22Rv1 (cell line): ENCODE results near the gene UPF1.
A peak's percentile ranks its signal among the peaks of the same experiment; 100 is the strongest.

ENCODE experiments used
- H3K27ac ChIP-seq: fragments of 450-650 bp; 2 replicates; pipeline ENCODE4 v1.5.1; 2017
- ZFX ChIP-seq: fragments of 450-650 bp; IDR thresholded peaks from 2 replicates; pipeline ENCODE4 v1.6.1; 2017; ENCODE audit warnings: antibody characterized with exemption, borderline replicate concordance
- TF ChIP-seq, protein P1 (sequence below): fragments of 450-650 bp; IDR thresholded peaks from 2 replicates; pipeline ENCODE4 v1.5.1; 2017; ENCODE audit warnings: mild to moderate bottlenecking

UPF1 gene

DNA sequence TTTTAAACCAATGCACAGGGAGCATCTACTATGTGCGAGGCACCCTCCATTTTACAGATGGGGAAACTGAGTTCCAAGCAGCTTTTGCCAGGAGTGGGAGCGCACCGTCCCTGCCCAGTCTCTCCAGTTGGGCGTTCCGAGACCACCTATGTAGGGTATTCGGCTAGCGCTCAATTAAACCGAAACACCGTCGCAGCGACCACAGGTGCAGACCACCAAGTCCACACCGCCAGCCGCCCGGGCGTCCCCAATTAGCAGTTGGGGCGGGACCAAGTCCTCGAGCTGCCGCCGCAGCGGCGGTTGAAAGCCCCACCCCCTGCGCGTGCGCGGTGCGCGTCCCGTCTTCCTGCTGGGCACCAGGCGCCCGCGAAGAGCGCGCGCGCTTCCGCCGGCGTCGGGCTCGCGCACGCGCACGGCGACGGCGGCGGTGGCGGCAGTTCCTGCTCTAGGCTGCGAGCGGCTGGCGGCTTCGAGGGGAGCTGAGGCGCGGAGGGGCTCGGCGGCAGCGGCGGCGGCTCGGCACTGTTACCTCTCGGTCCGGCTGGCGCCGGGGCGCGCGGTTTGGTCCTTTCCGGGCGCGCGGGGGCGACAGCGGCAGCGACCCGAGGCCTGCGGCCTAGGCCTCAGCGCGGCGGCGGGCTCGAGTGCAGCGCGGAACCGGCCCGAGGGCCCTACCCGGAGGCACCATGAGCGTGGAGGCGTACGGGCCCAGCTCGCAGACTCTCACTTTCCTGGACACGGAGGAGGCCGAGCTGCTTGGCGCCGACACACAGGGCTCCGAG, at the start of gene UPF1:
UPF1 (plus strand) TSS at position 436 of the 782 bp plus-strand sequence; CDS start at position 687, 251 bp downstream.
- TF ChIP-seq, protein P1, sequence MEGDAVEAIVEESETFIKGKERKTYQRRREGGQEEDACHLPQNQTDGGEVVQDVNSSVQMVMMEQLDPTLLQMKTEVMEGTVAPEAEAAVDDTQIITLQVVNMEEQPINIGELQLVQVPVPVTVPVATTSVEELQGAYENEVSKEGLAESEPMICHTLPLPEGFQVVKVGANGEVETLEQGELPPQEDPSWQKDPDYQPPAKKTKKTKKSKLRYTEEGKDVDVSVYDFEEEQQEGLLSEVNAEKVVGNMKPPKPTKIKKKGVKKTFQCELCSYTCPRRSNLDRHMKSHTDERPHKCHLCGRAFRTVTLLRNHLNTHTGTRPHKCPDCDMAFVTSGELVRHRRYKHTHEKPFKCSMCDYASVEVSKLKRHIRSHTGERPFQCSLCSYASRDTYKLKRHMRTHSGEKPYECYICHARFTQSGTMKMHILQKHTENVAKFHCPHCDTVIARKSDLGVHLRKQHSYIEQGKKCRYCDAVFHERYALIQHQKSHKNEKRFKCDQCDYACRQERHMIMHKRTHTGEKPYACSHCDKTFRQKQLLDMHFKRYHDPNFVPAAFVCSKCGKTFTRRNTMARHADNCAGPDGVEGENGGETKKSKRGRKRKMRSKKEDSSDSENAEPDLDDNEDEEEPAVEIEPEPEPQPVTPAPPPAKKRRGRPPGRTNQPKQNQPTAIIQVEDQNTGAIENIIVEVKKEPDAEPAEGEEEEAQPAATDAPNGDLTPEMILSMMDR = no peak
- TF ChIP-seq ZFX = peak; percentile 89

DNA sequence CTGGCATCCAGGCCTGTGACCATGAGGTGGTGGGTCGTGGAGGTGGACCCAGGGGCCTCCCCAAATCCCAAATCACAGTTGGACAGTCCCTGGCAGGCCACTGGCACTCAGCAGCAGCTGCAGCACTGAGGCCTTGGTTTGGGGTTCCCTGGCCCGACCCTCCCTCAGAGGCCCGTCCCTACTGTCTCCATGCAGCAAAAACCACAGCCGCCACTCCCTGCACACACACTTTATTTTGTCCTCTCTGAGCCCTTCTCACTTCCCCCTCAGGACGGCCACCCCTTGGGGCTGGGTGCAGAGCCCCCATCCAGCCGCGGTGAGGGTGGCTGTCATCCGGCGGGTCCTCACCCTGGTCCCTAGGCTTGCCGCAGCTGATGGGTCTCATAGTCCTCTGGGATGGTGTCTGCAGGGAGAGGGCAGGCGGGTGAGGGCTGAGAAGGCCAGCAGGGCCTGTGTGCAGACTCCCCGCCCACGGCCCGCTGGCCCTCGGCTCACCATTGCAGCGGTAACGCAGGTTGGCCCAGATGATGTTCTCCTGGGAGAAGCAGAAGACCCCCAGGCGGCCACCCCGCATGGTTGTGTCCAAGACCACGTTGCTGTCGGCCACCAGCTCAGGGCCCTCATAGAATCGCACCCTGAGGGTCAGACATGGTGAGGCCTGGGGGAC, 49.1 kb upstream of the UPF1 start:
- TF ChIP-seq, protein P1 = no peak
- TF ChIP-seq ZFX = no peak
- no peak overlapping the region for H3K27ac ChIP-seq

More for the DNA sequence above, at the start of gene UPF1:
- peak within 1 kb of the TSS; percentile 72 for H3K27ac ChIP-seq

DNA sequence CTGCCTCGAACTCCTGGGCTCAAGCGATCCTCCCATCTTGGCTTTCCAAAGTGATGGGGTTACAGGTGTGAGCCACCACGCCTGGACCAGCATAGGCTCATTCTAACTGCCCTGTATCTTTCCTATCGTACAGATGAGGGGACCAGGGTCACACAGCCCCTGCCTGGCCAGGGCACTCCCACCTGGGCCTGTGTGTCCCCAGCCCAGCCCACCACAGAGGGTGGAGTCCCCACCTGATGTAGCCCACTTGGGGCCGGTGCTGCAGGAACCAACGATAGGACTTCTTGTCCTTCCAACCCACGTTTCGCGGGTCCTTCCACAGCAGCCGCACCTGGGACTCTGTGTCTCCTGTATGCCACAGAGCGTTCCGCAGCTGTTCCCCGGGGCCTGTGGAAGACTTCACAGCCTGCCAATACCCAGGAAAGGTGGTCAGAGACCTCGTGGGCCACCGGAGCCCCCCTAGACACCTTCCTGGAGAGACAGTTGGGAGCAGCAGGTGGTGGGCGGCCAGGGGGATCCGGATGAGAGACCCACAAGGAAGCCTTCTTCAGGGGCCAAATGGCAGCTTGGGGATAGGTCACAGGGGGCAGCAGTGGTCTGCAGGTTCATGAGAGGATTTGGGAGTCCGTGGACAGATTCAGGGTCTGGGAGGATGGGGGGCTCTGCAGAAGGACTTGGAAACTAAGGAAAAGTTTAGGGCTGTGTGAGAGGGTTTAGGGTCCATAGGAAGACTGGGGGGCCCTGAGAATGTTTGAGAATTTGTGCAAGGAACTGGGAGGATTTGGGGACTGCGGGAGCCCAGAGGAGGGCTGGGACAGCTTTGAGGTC, 47.6 kb upstream of the UPF1 start:
- no peak overlapping the region for H3K27ac ChIP-seq
- no peak for TF ChIP-seq ZFX
- TF ChIP-seq, protein P1 = no peak

DNA sequence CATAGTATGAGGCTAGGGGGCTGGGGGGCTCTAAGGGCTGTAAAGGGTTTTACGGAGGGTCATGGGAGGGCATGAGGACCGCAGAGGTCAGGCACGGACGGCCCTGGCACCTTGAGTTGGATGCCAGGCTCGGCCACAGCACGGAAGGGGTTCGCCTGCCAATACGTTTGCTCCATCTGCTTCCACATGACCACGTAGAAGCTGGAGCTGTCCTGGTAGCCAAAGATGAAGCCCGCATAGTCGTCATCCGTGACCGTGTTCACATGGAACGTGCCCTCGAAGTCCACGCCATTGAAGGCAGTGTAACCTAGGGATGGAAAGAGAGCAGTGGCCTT, 47.0 kb upstream of the UPF1 start:
- TF ChIP-seq, protein P1 = no peak
- TF ChIP-seq ZFX = no peak
- no peak overlapping the region for H3K27ac ChIP-seq

DNA sequence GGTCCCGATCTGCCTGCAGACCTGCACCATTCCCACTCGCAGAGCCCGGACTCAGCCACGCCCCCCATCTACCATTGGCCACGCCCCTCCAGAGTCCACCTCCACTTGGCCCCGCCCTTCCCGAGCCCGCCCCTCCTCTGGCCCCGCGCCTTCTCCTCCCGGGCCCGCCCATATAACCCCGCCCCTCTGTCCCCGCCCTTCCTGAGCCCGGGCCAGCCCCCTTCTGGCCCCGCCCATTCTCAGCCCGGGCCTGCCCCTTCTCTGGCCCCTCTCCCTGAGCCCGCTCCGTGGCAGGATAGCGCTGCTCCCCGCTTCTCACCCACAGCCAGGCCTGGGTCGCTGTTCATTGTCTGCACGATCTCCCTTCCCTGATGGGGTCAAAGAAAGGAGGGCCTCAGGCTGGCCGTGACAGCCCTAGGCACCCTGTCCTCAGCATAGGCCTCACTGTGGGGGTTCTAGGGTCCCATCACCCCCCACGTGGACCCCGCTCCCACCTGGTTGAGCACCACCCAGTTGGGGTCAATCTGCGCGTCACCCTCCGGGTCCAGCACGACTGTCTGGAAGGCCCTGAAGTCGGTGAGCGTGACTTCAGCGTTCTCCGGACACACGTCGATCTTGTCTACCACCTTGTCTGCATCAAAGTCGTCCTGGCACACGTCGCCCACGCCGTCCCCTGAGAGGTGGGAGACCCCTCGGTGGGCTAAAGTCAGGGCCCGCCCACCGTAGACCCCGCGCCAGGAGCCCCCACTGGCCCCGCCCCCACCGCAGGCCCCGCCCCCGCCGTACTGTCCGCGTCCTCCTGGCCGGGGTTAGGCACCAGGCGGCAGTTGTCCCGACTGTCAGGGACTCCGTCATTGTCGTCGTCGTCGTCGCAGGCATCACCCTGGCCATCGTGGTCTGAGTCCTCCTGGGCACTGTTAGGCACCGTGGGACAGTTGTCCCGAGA, 46.3 kb upstream of the UPF1 start:
- H3K27ac ChIP-seq = no peak overlapping the region
- TF ChIP-seq ZFX = no peak

DNA sequence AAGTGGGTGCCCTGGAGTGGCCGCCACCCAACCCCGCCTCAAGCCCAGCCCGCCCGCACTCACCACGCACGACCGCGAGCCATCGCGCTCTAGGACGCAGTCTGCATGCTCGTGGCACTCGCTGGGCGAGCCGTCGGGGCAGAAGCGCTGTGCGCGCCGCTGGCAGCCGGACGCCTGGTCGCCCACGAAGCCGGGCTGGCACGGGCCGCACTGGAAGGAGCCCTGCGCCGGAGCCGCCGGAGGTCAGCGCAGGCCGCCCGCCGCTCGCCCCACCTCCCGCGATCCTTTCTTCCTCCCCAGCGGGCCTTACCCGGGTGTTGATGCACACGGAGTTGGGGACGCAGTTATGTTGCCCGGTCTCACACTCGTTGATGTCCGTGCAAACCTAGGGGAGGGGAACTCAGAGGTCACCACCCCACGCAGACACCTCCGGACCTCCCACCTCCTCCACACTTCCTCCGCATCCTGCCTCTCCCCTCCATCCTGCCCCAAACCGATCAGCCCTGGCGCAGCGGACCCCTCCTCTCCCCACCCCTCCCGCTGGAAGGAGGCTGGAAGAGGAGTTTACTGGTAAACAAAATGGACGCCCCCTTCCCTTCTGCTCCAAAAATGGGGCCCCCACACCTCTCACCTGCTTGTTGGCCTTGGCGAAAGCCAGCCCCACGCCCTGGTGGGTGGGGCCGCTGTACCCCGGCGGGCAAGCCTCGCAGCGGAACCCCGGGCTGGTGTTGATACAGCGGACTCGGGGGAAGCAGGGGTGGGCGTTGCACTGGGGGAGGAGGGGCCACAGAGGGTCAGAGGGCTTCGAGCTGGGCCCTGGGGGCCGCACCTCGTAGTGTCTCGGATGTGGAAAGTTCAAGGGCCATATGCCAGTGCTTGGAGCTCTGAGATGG, 43.0 kb upstream of the UPF1 start:
- H3K27ac ChIP-seq = no peak overlapping the region
- TF ChIP-seq ZFX = no peak
- TF ChIP-seq, protein P1 = no peak
